Thymus (tissue), 11 donors: ENCODE results near the gene SLC27A2. TPM values are rescaled to one million over a fixed set of nuclear protein-coding genes. Genes with fewer than 3 reads are reported as not detected.
A peak's percentile ranks its signal among the peaks of the same experiment; 100 is the strongest.

Experiments used
- DNase-seq, 9 donors: peaks; one replicate each; pipeline ENCODE4 v3.0.0-alpha.2; 2013; ENCODE audit warnings: low spot score in 9 of 9, low read depth in 6 of 9, missing footprints in 1 of 9
- H3K27ac ChIP-seq, 2 donors: one replicate each; pipeline ENCODE4 v1.5.1; 2013; ENCODE audit warnings: control low read depth in 1 of 2, low read depth in 1 of 2, low read length in 1 of 2, mild to moderate bottlenecking in 1 of 2, moderate library complexity in 1 of 2
- H3K27me3 ChIP-seq, 2 donors: one replicate each; pipeline ENCODE4 v1.5.1; 2013; ENCODE audit warnings: low read length in 1 of 2; ENCODE audit not compliant: control insufficient read depth in 2 of 2, insufficient read depth in 1 of 2
- H3K36me3 ChIP-seq, 2 donors: one replicate each; pipeline ENCODE4 v1.5.1; 2013; ENCODE audit warnings: low read length in 1 of 2, mild to moderate bottlenecking in 1 of 2, moderate library complexity in 1 of 2; ENCODE audit not compliant: control insufficient read depth in 2 of 2, insufficient read depth in 2 of 2
- H3K4me1 ChIP-seq, 2 donors: one replicate each; pipeline ENCODE4 v1.5.1; 2013; ENCODE audit warnings: low read length in 2 of 2; ENCODE audit not compliant: control insufficient read depth in 2 of 2, insufficient read depth in 2 of 2
- H3K4me3 ChIP-seq, 2 donors: one replicate each; pipeline ENCODE4 v1.5.1; 2013; ENCODE audit warnings: low read length in 2 of 2, control low read depth in 1 of 2, mild to moderate bottlenecking in 1 of 2
- H3K9me3 ChIP-seq, 2 donors: one replicate each; pipeline ENCODE4 v1.5.1; 2013; ENCODE audit warnings: low read length in 1 of 2, mild to moderate bottlenecking in 1 of 2; ENCODE audit not compliant: control insufficient read depth in 2 of 2, insufficient read depth in 1 of 2
- WGBS: extraction: QIAGEN DNeasy Blood & Tissue Kit; methylation state at CpG from one replicate; pipeline ENCODE4 v1.1.7; 2013; 5-methylcytosine and 5-hydroxymethylcytosine counted together
- polyA plus RNA-seq: library from polyadenylated mRNA; stranded (reverse); fragments of 200-250 nt; gene quantifications from one replicate; pipeline ENCODE4 v1.2.3, GENCODE V29; 2013
- total RNA-seq: library from RNA; stranded (reverse); fragments of 120-200 nt; gene quantifications from one replicate; pipeline ENCODE4 v1.2.4, GENCODE V29; 2013
- donor health status: healthy.

SLC27A2 gene
- total and polyA plus RNA-seq, 2 donors: 1.3 to 1.4 TPM

- no peak for DNase-seq
- H3K4me3 ChIP-seq: no peak overlapping the region
- H3K4me1 ChIP-seq: no peaks in the 10 kb centered on the region
- 97% methylated on average over 5 of the region's 5 CpGs for WGBS
- H3K27ac ChIP-seq: no peak overlapping the region
- no peaks in the 10 kb centered on the region for H3K36me3 ChIP-seq
- H3K9me3 ChIP-seq: no peaks in the 10 kb centered on the region
- H3K27me3 ChIP-seq: no peaks in the 10 kb centered on the region
These were observed 40.1 kb upstream of the SLC27A2 start for GRCh38 chr15:50141856-50142255.

GRCh38 chr15:50143255-50143860, 38.6 kb upstream of the SLC27A2 start:
- H3K4me1 ChIP-seq: no peaks in the 10 kb centered on the region
- H3K9me3 ChIP-seq: no peaks in the 10 kb centered on the region
- H3K4me3 ChIP-seq: no peak overlapping the region
- 98% methylated on average over 2 of the region's 2 CpGs for WGBS
- H3K27ac ChIP-seq: no peak overlapping the region
- no peak for DNase-seq
- no peaks in the 10 kb centered on the region for H3K27me3 ChIP-seq
- no peaks in the 10 kb centered on the region for H3K36me3 ChIP-seq

DNA sequence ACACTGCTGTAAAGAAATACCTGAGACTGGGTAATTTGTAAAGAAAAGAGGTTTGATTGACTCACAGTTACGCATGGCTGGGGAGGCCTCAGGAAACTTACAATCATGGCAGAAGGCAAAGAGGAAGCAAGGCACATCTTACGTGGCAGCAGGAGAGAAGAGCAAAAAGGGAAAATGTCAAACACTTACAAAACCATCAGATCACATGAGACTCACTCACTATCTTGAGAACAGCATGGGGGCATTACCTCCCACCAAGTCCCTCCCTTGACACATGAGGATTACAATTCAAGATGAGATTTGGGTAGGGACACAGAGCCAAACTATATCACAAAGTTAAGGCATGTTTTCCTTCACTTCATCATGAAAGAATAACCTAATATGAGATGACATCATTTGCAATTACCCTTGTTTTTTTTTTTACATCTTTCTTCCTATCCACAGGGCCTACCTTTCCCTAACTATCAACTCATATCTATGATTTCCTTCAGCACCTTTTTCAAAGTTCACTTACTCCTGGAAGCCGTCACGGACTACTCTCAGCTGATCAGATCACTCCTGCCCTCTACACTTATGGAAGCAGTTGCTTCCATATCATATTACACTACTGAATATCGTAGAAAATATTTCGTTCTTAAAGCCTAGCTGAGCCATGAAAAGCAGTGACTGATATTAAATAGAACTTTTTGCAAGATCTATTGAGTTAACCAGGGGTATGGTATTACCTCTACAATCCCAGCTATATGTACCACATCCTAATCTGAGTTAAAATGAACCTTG, 37.5 kb upstream of the SLC27A2 start:
- no peak overlapping the region for H3K27ac ChIP-seq
- no peak for DNase-seq
- no peaks in the 10 kb centered on the region for H3K4me1 ChIP-seq
- WGBS: 74% methylated on average over 6 of the region's 6 CpGs
- H3K4me3 ChIP-seq: no peak overlapping the region
- H3K36me3 ChIP-seq: no peaks in the 10 kb centered on the region
- H3K9me3 ChIP-seq: no peaks in the 10 kb centered on the region
- H3K27me3 ChIP-seq: no peaks in the 10 kb centered on the region

DNA sequence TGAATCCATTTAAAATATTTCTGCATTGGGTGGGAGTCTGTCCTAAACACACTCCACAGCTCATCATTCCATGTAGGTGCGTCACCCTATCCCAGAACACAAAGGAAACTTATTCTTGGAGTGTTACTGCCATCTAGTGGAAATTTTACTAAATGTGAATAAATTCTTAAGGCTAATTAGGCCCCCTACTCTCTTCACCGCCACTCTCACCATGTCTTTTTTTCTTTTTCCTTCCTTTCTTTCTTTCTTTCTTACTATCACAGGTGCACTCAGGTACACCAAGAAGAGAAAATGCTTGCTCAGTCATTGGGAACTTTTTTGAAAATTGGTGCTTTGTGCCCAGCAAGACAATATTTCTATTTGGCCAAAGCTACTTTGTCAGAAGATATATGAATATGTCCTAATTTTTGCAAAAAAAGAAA, 36.5 kb upstream of the SLC27A2 start:
- Histone ChIP-seq H3K27me3 (no peaks in the 10 kb centered on the region), H3K9me3 (no peaks in the 10 kb centered on the region), H3K4me1 (no peaks in the 10 kb centered on the region), H3K27ac (no peak overlapping the region), H3K36me3 (no peaks in the 10 kb centered on the region), H3K4me3 (no peak overlapping the region)
- 19% methylated on average over 2 of the region's 2 CpGs for WGBS
- DNase-seq: peak; percentile 14 to 78 (median 52)

DNA sequence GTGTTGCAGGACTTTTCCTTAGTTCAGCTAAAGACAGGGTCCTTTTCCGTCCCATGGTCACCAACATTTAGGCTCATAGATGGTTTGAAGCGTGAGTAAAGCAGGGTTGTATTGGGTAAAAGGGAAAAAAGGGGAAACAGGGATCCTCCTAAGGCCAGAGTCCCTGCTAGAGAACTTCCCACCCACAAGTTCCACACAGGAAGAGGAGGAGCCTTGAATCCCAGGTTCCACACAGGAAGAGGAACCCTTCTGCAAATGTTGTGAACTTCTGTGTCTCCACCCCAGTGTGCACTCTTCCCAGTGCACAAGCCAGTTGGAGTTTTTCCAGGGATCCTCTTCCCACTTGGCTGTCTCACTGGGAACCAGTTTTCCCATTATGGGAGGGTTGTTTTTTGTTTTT, 35.4 kb upstream of the SLC27A2 start:
- Histone ChIP-seq H3K27ac (no peak overlapping the region), H3K36me3 (no peaks in the 10 kb centered on the region), H3K27me3 (no peaks in the 10 kb centered on the region), H3K4me3 (no peak overlapping the region), H3K4me1 (no peaks in the 10 kb centered on the region), H3K9me3 (no peaks in the 10 kb centered on the region)
- DNase-seq: no peak
- WGBS: 96% methylated on average over 2 of the region's 2 CpGs

GRCh38 chr15:50148362-50148963, 33.5 kb upstream of the SLC27A2 start:
- H3K4me1 ChIP-seq: no peaks in the 10 kb centered on the region
- DNase-seq: no peak
- H3K9me3 ChIP-seq: no peaks in the 10 kb centered on the region
- 96% methylated on average over 4 of the region's 4 CpGs for WGBS
- H3K27ac ChIP-seq: no peak overlapping the region
- no peak overlapping the region for H3K4me3 ChIP-seq
- no peaks in the 10 kb centered on the region for H3K36me3 ChIP-seq
- H3K27me3 ChIP-seq: no peaks in the 10 kb centered on the region

GRCh38 chr15:50149090-50149489, 32.9 kb upstream of the SLC27A2 start:
- Histone ChIP-seq H3K36me3 (no peaks in the 10 kb centered on the region), H3K27ac (no peak overlapping the region), H3K4me3 (no peak overlapping the region), H3K9me3 (no peaks in the 10 kb centered on the region), H3K4me1 (no peaks in the 10 kb centered on the region), H3K27me3 (no peaks in the 10 kb centered on the region)
- WGBS: 89% methylated on average over 1 of the region's 1 CpG
- no peak for DNase-seq

- no peak for DNase-seq
These were observed 31.6 kb upstream of the SLC27A2 start for GRCh38 chr15:50150349-50150748.

GRCh38 chr15:50150851-50151250, 31.1 kb upstream of the SLC27A2 start:
- no peaks in the 10 kb centered on the region for H3K36me3 ChIP-seq
- no peak for DNase-seq
- no peaks in the 10 kb centered on the region for H3K27me3 ChIP-seq
- no peak overlapping the region for H3K27ac ChIP-seq
- H3K4me3 ChIP-seq: no peak overlapping the region
- no peaks in the 10 kb centered on the region for H3K9me3 ChIP-seq
- no peaks in the 10 kb centered on the region for H3K4me1 ChIP-seq

More at GRCh38 chr15:50150349-50150748, 31.6 kb upstream of the SLC27A2 start:
- Histone ChIP-seq H3K4me1 (no peaks in the 10 kb centered on the region), H3K4me3 (no peak overlapping the region), H3K9me3 (no peaks in the 10 kb centered on the region), H3K27me3 (no peaks in the 10 kb centered on the region), H3K27ac (no peak overlapping the region), H3K36me3 (no peaks in the 10 kb centered on the region)
- WGBS: 95% methylated on average over 3 of the region's 3 CpGs
